MM.1S (cell line): Measurements from ENCODE around the gene ALDH1B1.

Experiments
- DNase-seq: peaks from one replicate; pipeline ENCODE4 v3.0.0-alpha.2; 2015
- H2AFZ ChIP-seq: fragments of 300-600 bp; sonication (generic); 2 replicates; pipeline ENCODE4 v1.6.0; 2016; ENCODE audit warnings: antibody characterized with exemption, low read length
- H3F3A ChIP-seq: fragments of 300-600 bp; sonication (generic); 2 replicates; pipeline ENCODE4 v1.6.1; 2016; ENCODE audit warnings: mild to moderate bottlenecking, antibody characterized with exemption, low read length, moderate library complexity, mixed read lengths; ENCODE audit not compliant: insufficient read depth
- H3K27ac ChIP-seq: fragments of 300-600 bp; sonication (generic); 2 replicates; pipeline ENCODE4 v1.5.1; 2016; ENCODE audit warnings: mild to moderate bottlenecking, low read length
- H3K27me3 ChIP-seq: fragments of 300-600 bp; sonication (generic); replicated peaks from 2 replicates; pipeline ENCODE4 v1.6.0; 2016; ENCODE audit warnings: low read length; ENCODE audit not compliant: insufficient read depth
- H3K36me3 ChIP-seq: fragments of 300-600 bp; sonication (generic); replicated peaks from 2 replicates; pipeline ENCODE4 v1.6.1; 2016; ENCODE audit warnings: mild to moderate bottlenecking, low read length, mixed read lengths; ENCODE audit not compliant: insufficient read depth
- H3K4me1 ChIP-seq: fragments of 300-600 bp; sonication (generic); 2 replicates; pipeline ENCODE4 v1.6.1; 2016; ENCODE audit warnings: low read length, mixed read lengths
- H3K4me2 ChIP-seq: fragments of 300-600 bp; sonication (generic); 2 replicates; pipeline ENCODE4 v1.6.0; 2016; ENCODE audit warnings: low read depth, low read length
- H3K4me3 ChIP-seq: fragments of 300-600 bp; sonication (generic); 2 replicates; pipeline ENCODE4 v1.5.1; 2016; ENCODE audit warnings: low read length, mixed read lengths
- H3K79me2 ChIP-seq: fragments of 300-600 bp; sonication (generic); 2 replicates; pipeline ENCODE4 v1.6.1; 2016; ENCODE audit warnings: mixed run types, low read length, mixed read lengths
- H3K9ac ChIP-seq: fragments of 300-600 bp; sonication (generic); 2 replicates; pipeline ENCODE4 v1.6.1; 2016; ENCODE audit warnings: low read length, mixed read lengths
- H3K9me2 ChIP-seq: fragments of 300-600 bp; sonication (generic); replicated peaks from 2 replicates; pipeline ENCODE4 v1.6.1; 2016; ENCODE audit warnings: mild to moderate bottlenecking, low read length, mixed read lengths; ENCODE audit not compliant: insufficient read depth
- H3K9me3 ChIP-seq: fragments of 300-600 bp; sonication (generic); replicated peaks from 2 replicates; pipeline ENCODE4 v1.6.1; 2016; ENCODE audit warnings: mild to moderate bottlenecking, low read length, mixed read lengths; ENCODE audit not compliant: insufficient read depth
- H4K20me1 ChIP-seq: fragments of 300-600 bp; sonication (generic); 2 replicates; pipeline ENCODE4 v1.6.1; 2016; ENCODE audit warnings: mild to moderate bottlenecking, low read length, moderate library complexity, mixed read lengths; ENCODE audit not compliant: insufficient read depth
- CTCF ChIP-seq: fragments of 300-600 bp; sonication (generic); IDR thresholded peaks from 2 replicates; pipeline ENCODE4 v1.5.1; 2016; ENCODE audit warnings: antibody characterized with exemption, low read length, mixed read lengths
- EZH2 ChIP-seq: fragments of 300-600 bp; sonication (generic); optimal IDR thresholded peaks from 2 replicates; pipeline ENCODE3; 2017; ENCODE audit warnings: low read depth, mild to moderate bottlenecking, antibody characterized with exemption, low read length, mixed read lengths
- EZH2phosphoT487 ChIP-seq: fragments of 300-600 bp; sonication (generic); IDR thresholded peaks from 2 replicates; pipeline ENCODE4 v1.6.1; 2018; ENCODE audit warnings: antibody characterized with exemption, low read length

Gene ALDH1B1

GRCh38 chr9:38359297-38359653 lies 33.2 kb upstream of the ALDH1B1 start:
- Histone ChIP-seq H3K36me3 (no peaks in the 10 kb centered on the region), H3K9me2 (no peaks in the 10 kb centered on the region), H2AFZ (no peak overlapping the region), H3F3A (no peaks in the 10 kb centered on the region), H3K27ac (no peak overlapping the region), H4K20me1 (no peaks in the 10 kb centered on the region), H3K79me2 (no peaks in the 10 kb centered on the region), H3K4me1 (no peaks in the 10 kb centered on the region), H3K4me2 (no peak overlapping the region), H3K9me3 (no peaks in the 10 kb centered on the region), H3K4me3 (no peak overlapping the region), H3K9ac (no peak overlapping the region), H3K27me3 (no peaks in the 10 kb centered on the region)
- TF ChIP-seq EZH2phosphoT487, result no peak
- no peak for TF ChIP-seq CTCF
- TF ChIP-seq EZH2, result no peak
- DNase-seq, result no peak

GRCh38 chr9:38359689-38360385 lies 32.7 kb upstream of the ALDH1B1 start:
- H3K27me3 ChIP-seq, result no peaks in the 10 kb centered on the region

GRCh38 chr9:38360839-38361472 lies 31.5 kb upstream of the ALDH1B1 start:
- Histone ChIP-seq H3F3A (no peaks in the 10 kb centered on the region), H3K27me3 (no peaks in the 10 kb centered on the region), H3K36me3 (no peaks in the 10 kb centered on the region), H3K4me1 (no peaks in the 10 kb centered on the region), H3K9ac (no peak overlapping the region), H2AFZ (no peak overlapping the region), H3K9me2 (no peaks in the 10 kb centered on the region), H3K4me2 (no peak overlapping the region), H3K27ac (no peak overlapping the region), H4K20me1 (no peaks in the 10 kb centered on the region), H3K9me3 (no peaks in the 10 kb centered on the region), H3K4me3 (no peak overlapping the region), H3K79me2 (no peaks in the 10 kb centered on the region)
- TF ChIP-seq CTCF (no peak), EZH2 (no peak), EZH2phosphoT487 (no peak)
- DNase-seq, result no peak

More at GRCh38 chr9:38359689-38360385, 32.7 kb upstream of the ALDH1B1 start:
- no peak overlapping the region for H2AFZ ChIP-seq
- no peaks in the 10 kb centered on the region for H3K9me3 ChIP-seq
- no peak overlapping the region for H3K9ac ChIP-seq
- H3K9me2 ChIP-seq, result no peaks in the 10 kb centered on the region
- H3F3A ChIP-seq, result no peaks in the 10 kb centered on the region
- no peak for TF ChIP-seq CTCF
- no peak for TF ChIP-seq EZH2phosphoT487
- no peak for TF ChIP-seq EZH2
- H3K79me2 ChIP-seq, result no peaks in the 10 kb centered on the region
- H3K4me2 ChIP-seq, result no peak overlapping the region
- no peak overlapping the region for H3K27ac ChIP-seq
- no peak overlapping the region for H3K4me3 ChIP-seq
- no peak for DNase-seq
- H3K4me1 ChIP-seq, result no peaks in the 10 kb centered on the region
- no peaks in the 10 kb centered on the region for H3K36me3 ChIP-seq
- H4K20me1 ChIP-seq, result no peaks in the 10 kb centered on the region
